K562 (cell line): ENCODE data around the gene ABLIM2. TPM values are rescaled to one million over a fixed set of nuclear protein-coding genes. Genes with fewer than 3 reads are reported as not detected.

Experiments
- ATAC-seq: fragments of 200-7000 bp; cut with Tn5 transposase; 3 replicates; pipeline ENCODE4 v1.9.1; 2020; ENCODE audit warnings: moderate library complexity
- BruUV-seq: library from RNA; stranded (reverse); fragments of 400-500 nt; replicated peaks from 2 replicates; lab custom pipeline; 2021; lab: Mats Ljungman, UMichigan
- CTCF ChIA-PET: fragments of 300-600 bp; formaldehyde crosslinking; extraction: SDS; loops from one replicate; lab custom pipeline; 2021; ENCODE audit warnings: low intra/inter-chr PET ratio; lab: Yijun Ruan, JAX
- POLR2A ChIA-PET: fragments of 300-600, 350-650 bp; sonication (Branson Sonifier 250); formaldehyde crosslinking; extraction: SDS; loops from one replicate; lab custom pipeline; 2021; ENCODE audit warnings: antibody characterized with exemption, inconsistent platforms; lab: Yijun Ruan, JAX
- DNase-seq, 4 experiments: peaks; one replicate each; pipeline versions ENCODE4 v3.0.0 to v3.0.0-alpha.2; 2011 to 2018; ENCODE audit warnings: low spot score in 3 of 4, mixed read lengths in 3 of 4; ENCODE audit errors: extremely low read depth in 1 of 4
- FAIRE-seq: peaks from 2 replicates; lab custom pipeline; 2011; peaks lifted over from hg19 to GRCh38; lab: Jason Lieb, UNC
- H2AFZ ChIP-seq: 2 replicates; pipeline ENCODE4 v1.6.0; 2011; ENCODE audit warnings: low read depth, low read length, control low read depth, inconsistent platforms
- H3K27ac ChIP-seq: fragments of 200-600 bp; 3 replicates; pipeline ENCODE4 v1.8.0; 2011; ENCODE audit warnings: low read depth, mild to moderate bottlenecking, control low read depth, inconsistent platforms, low read length, moderate library complexity, mixed read lengths; ENCODE audit errors: extremely low read depth
- H3K27me3 ChIP-seq, 2 experiments: fragments of 300-600 bp in 1 of 2; 2 replicates in 1 of 2; 3 replicates in 1 of 2; pipeline versions ENCODE4 v1.6.0 to v1.8.0; 2011; ENCODE audit warnings: inconsistent platforms in 2 of 2, low read length in 2 of 2, mild to moderate bottlenecking in 1 of 2, mixed read lengths in 1 of 2, moderate library complexity in 1 of 2; ENCODE audit not compliant: control insufficient read depth in 2 of 2, insufficient read depth in 2 of 2
- H3K36me3 ChIP-seq: fragments of 300-600 bp; 3 replicates; pipeline ENCODE4 v1.8.0; 2011; ENCODE audit warnings: mild to moderate bottlenecking, low read length, inconsistent platforms; ENCODE audit not compliant: control insufficient read depth, insufficient read depth
- H3K4me1 ChIP-seq, 2 experiments: fragments of 200-600 bp in 1 of 2; replicated peaks in 1 of 2; 2 replicates in 1 of 2; 3 replicates in 1 of 2; pipeline versions ENCODE4 v1.5.1 to v1.8.0; 2011; ENCODE audit warnings: inconsistent platforms in 2 of 2, low read length in 2 of 2, mild to moderate bottlenecking in 1 of 2, mixed read lengths in 1 of 2, moderate library complexity in 1 of 2; ENCODE audit not compliant: control insufficient read depth in 2 of 2, insufficient read depth in 2 of 2
- H3K4me2 ChIP-seq: 2 replicates; pipeline ENCODE4 v1.6.1; 2011; ENCODE audit warnings: low read length, control low read depth, inconsistent platforms, mixed read lengths; ENCODE audit not compliant: insufficient read depth
- H3K4me3 ChIP-seq: fragments of 200-600 bp; sonication (generic), shearing (Covaris generic); 2 replicates; pipeline ENCODE4 v1.5.1; 2016; ENCODE audit warnings: control low read depth, inconsistent platforms
- H3K79me2 ChIP-seq: fragments of 200-600 bp; 3 replicates; pipeline ENCODE4 v1.8.0; 2011; ENCODE audit warnings: low read length, inconsistent platforms; ENCODE audit not compliant: control insufficient read depth, insufficient read depth
- H3K9ac ChIP-seq, 2 experiments: 2 replicates each; pipeline versions ENCODE4 v1.6.0 to v1.6.1; 2011; ENCODE audit warnings: low read depth in 2 of 2, low read length in 2 of 2, control low read depth in 1 of 2, inconsistent platforms in 1 of 2, mild to moderate bottlenecking in 1 of 2, mixed read lengths in 1 of 2; ENCODE audit not compliant: insufficient read depth in 1 of 2
- H3K9me1 ChIP-seq: one replicate; pipeline ENCODE4 v1.6.0; 2011; ENCODE audit warnings: inconsistent platforms, mild to moderate bottlenecking, low read length, moderate library complexity; ENCODE audit not compliant: control insufficient read depth, insufficient read depth
- H3K9me3 ChIP-seq: replicated peaks from 2 replicates; pipeline ENCODE4 v1.5.1; 2011; ENCODE audit warnings: low read depth, low read length, inconsistent platforms; ENCODE audit not compliant: control insufficient read depth, insufficient read depth
- H4K20me1 ChIP-seq: replicated peaks from 2 replicates; pipeline ENCODE4 v1.6.1; 2011; ENCODE audit warnings: low read length, inconsistent platforms, mixed read lengths; ENCODE audit not compliant: control insufficient read depth, insufficient read depth
- ADNP ChIP-seq: fragments of 200-800 bp; sonication (Bioruptor generic); IDR thresholded peaks from 2 replicates; pipeline ENCODE4 v1.6.1; 2016; ENCODE audit warnings: missing genetic modification characterization, missing compliant biosample characterization
- BCOR ChIP-seq: fragments of 450-650 bp; IDR thresholded peaks from 2 replicates; pipeline ENCODE4 v1.6.1; 2016
- CBX1 ChIP-seq: sonication (generic); IDR thresholded peaks from 2 replicates; pipeline ENCODE4 v1.6.1; 2016; ENCODE audit warnings: antibody characterized with exemption, low read depth, mild to moderate bottlenecking
- DDX20 ChIP-seq: fragments of 450-650 bp; IDR thresholded peaks from 2 replicates; pipeline ENCODE4 v1.6.1; 2016; ENCODE audit warnings: missing genetic modification characterization, low read depth, mild to moderate bottlenecking, missing compliant biosample characterization, moderate library complexity
- ESRRA ChIP-seq: fragments of 450-650 bp; IDR thresholded peaks from 2 replicates; pipeline ENCODE4 v1.6.1; 2014; ENCODE audit warnings: low read depth, mild to moderate bottlenecking, moderate library complexity, borderline replicate concordance
- FOXO4 ChIP-seq: fragments of 450-650 bp; formaldehyde crosslinking; IDR thresholded peaks from 2 replicates; pipeline ENCODE4 v1.4.0; 2020; ENCODE audit warnings: mild to moderate bottlenecking, moderate library complexity
- PURB ChIP-seq: sonication (generic); formaldehyde crosslinking; IDR thresholded peaks from 2 replicates; pipeline ENCODE4 v1.9.0; 2021; ENCODE audit warnings: low read depth, mild to moderate bottlenecking, missing genetic modification reagents
- RBM25 ChIP-seq: fragments of 200-400 bp; formaldehyde crosslinking; IDR thresholded peaks from 2 replicates; pipeline ENCODE4 v1.6.1; 2018; ENCODE audit warnings: low read length, low read depth, moderate library complexity; ENCODE audit not compliant: severe bottlenecking
- WGBS: fragments of 100-300 bp; shearing (Covaris generic); methylation state at CpG from one replicate; pipeline ENCODE4 v1.1.6; 2016; ENCODE audit warnings: low coverage, mixed read lengths; ENCODE audit not compliant: insufficient coverage; ENCODE audit errors: missing lambda C conversion rate; 5-methylcytosine and 5-hydroxymethylcytosine counted together
- in situ Hi-C: fragments of 300-500 bp; cut with MboI; formaldehyde crosslinking; loops from 4 replicates; pipeline ENCODE4 v1.15.0; 2018; ENCODE audit warnings: inconsistent platforms, mixed read lengths
- intact Hi-C: fragments of 100-400 bp; cut with micrococcal nuclease; formaldehyde crosslinking; loops from 2 replicates; pipeline ENCODE4 v1.14.2; 2022
- polyA plus RNA-seq, 8 experiments: library from polyadenylated mRNA; depleted of rRNA in 4 of 8; stranded (reverse) in 5 of 8; unstranded in 3 of 8; fragments of >200 nt; fragmentation: Nextera tagmentation in 2 of 8; fragmentation: Illumina TruSeq in 1 of 8; extraction: Ambion mirVana in 2 of 8; extraction: Trizol in 1 of 8; gene quantifications; 2 replicates each; pipeline versions ENCODE4 v1.2.1 to v1.2.3, GENCODE V29; 2011 to 2014; ENCODE audit warnings: inconsistent platforms in 1 of 8, missing spikeins in 1 of 8
- total RNA-seq, 7 experiments: library from RNA; depleted of rRNA in 6 of 7; stranded (reverse); fragments of >200 nt in 6 of 7; fragmentation: Illumina TruSeq in 2 of 7; extraction: Trizol in 2 of 7; gene quantifications; 2 replicates each; pipeline versions ENCODE4 v1.2.1 to v1.2.3, GENCODE V29; 2011 to 2021; ENCODE audit warnings: low replicate concordance in 1 of 7

ABLIM2 gene
- total and polyA plus RNA-seq, 9 of the 15 experiments (the other 6 are each of a cell fraction or from before 2014, with no cell fraction given), result not detected

GRCh38 chr4:7999279-7999678 lies 159.3 kb downstream of the ABLIM2 start:
- peaks cover 15% of the 10 kb centered on the region; the same call in 1 of the 2 replicates for H4K20me1 ChIP-seq
- H2AFZ ChIP-seq, result no peak overlapping the region

More at GRCh38 chr4:7999279-7999678, 159.3 kb downstream of the ABLIM2 start:
- no peak overlapping the region for H3K9ac ChIP-seq
- no peaks in the 10 kb centered on the region for H3K9me1 ChIP-seq
- in situ Hi-C loops, result no loop called here
- no peak for TF ChIP-seq DDX20 (tag)
- no peak for TF ChIP-seq FOXO4 (CRISPR knock-in tag)
- TF ChIP-seq ESRRA, result peak; percentile 75; the same call in 1 of the 2 replicates
- no peak for TF ChIP-seq PURB (CRISPR knock-in tag)
- peak; percentile 54; the same call in 1 of the 2 replicates for TF ChIP-seq BCOR
- no peak for TF ChIP-seq CBX1
- TF ChIP-seq RBM25, result peak; percentile 77
- 0 out of 2 replicates have a peak, but pooled peaks have one; percentile 34 for TF ChIP-seq ADNP (tag)
- no peak overlapping the region for H3K4me2 ChIP-seq
- no peaks in the 10 kb centered on the region for H3K9me3 ChIP-seq
- FAIRE-seq (no peak), DNase-seq (no peak), ATAC-seq (no peak)
- H3K79me2 ChIP-seq, result no peaks in the 10 kb centered on the region
- no peak overlapping the region for H3K27ac ChIP-seq
- no peaks in the 10 kb centered on the region for H3K4me1 ChIP-seq
- intact Hi-C loops, result no loop called here
- CTCF ChIA-PET, result no interaction called here
- no peaks in the 10 kb centered on the region for H3K36me3 ChIP-seq
- POLR2A ChIA-PET, result no interaction called here
- 1% methylated on average over 7 of the region's 7 CpGs for WGBS
- H3K4me3 ChIP-seq, result no peak overlapping the region
- H3K27me3 ChIP-seq, result peaks cover 21 to 77% of the 10 kb centered on the region in 2 experiments; a peak in 4 of 5 replicates
- BruUV-seq, result no TSS peak
